ENCODE data around the gene VAV3. TPM values are rescaled to one million over a fixed set of nuclear protein-coding genes. Genes with fewer than 3 reads are reported as not detected.

The VAV3 gene
- total RNA-seq, 2 donors from 2014 or later: 7.3 to 7.9 TPM

Small RNA genes lying within 50 kb of the gene (microRNA-seq; reads per million reads assigned to microRNA genes)
- 0 reads per million in 2 donors for gene MIR7852 (ENCODE audit: borderline microRNAs expressed in 2 of 2)

Other genes starting within 250 kb of the VAV3 start
- 10 to 100 TPM; 25.7 to 29.7 TPM for gene SLC25A24, start 235.2 kb upstream of the VAV3 start, total RNA-seq

All from posterior vena cava (tissue), 2 donors.